ENCODE results near the gene ENPP1. TPM values are rescaled to one million over a fixed set of nuclear protein-coding genes. Genes with fewer than 3 reads are reported as not detected.

Gene ENPP1
- total RNA-seq, 1 donor from 2014 or later, result 64.0 TPM

Other genes with a start within 250 kb of the ENPP1 start
- 8.9 TPM for gene ARG1, start 234.8 kb upstream of the ENPP1 start, total RNA-seq (ENCODE audit: insufficient read depth, low replicate concordance)
- 72.9 TPM for gene MED23, start 179.8 kb upstream of the ENPP1 start, total RNA-seq (ENCODE audit: insufficient read depth, low replicate concordance)
- gene ENPP3, start 170.7 kb upstream of the ENPP1 start, total RNA-seq (ENCODE audit: insufficient read depth, low replicate concordance), result not detected
- 3.6 TPM for gene OR2A4, start 106.6 kb upstream of the ENPP1 start, total RNA-seq (ENCODE audit: insufficient read depth, low replicate concordance)
- gene CTAGE9, start 97.0 kb upstream of the ENPP1 start, total RNA-seq (ENCODE audit: insufficient read depth, low replicate concordance), result 6.3 TPM
- gene CCN2, start 143.4 kb downstream of the ENPP1 start, total RNA-seq (ENCODE audit: insufficient read depth, low replicate concordance), result 376 TPM

Data from umbilical cord (tissue), 1 donor.